ENCODE data around the gene FKBP4. TPM values are rescaled to one million over a fixed set of nuclear protein-coding genes. Genes with fewer than 3 reads are reported as not detected.
A peak's percentile ranks its signal among the peaks of the same experiment; 100 is the strongest.

FKBP4 gene
- total RNA-seq, 1 donor from 2014 or later = 81.6 TPM

GRCh38 chr12:2853626-2854025 lies 58.9 kb downstream of the FKBP4 start:
- TF ChIP-seq CTCF (IDR thresholded peaks at IDR 0.05; ENCODE audit: insufficient read depth, low read length, severe bottlenecking) = peak; percentile 93
- H3K36me3 ChIP-seq (ENCODE audit: control insufficient read depth, insufficient read depth, low read length) = peaks cover 7% of the 10 kb centered on the region
- DNase-seq (ENCODE audit: low read depth) (peak; percentile 52), FAIRE-seq (no peak)
- H3K4me3 ChIP-seq (ENCODE audit: low read depth, low read length) = no peak overlapping the region
- H3K27me3 ChIP-seq (ENCODE audit: control insufficient read depth, insufficient read depth, low read length) = no peaks in the 10 kb centered on the region

Other genes starting within 250 kb of the FKBP4 start
- 14.6 and 17.6 TPM in 2 replicates for gene ITFG2, start 17.7 kb downstream of the FKBP4 start, total RNA-seq
- not detected in 2 replicates for gene NRIP2, start 40.1 kb downstream of the FKBP4 start, total RNA-seq
- gene TEX52, start 62.1 kb downstream of the FKBP4 start, total RNA-seq = not detected in 2 replicates
- gene FOXM1, start 82.2 kb downstream of the FKBP4 start, total RNA-seq = 0.79 and 0.90 TPM in 2 replicates
- 16.3 and 22.8 TPM in 2 replicates for gene RHNO1, start 82.3 kb downstream of the FKBP4 start, total RNA-seq
- 9.5 and 22.7 TPM in 2 replicates for gene TULP3, start 95.9 kb downstream of the FKBP4 start, total RNA-seq
- 2.0 and 4.2 TPM in 2 replicates for gene TEAD4, start 164.4 kb downstream of the FKBP4 start, total RNA-seq

All from bronchial epithelial cell (primary cell).